Fibroblast of pulmonary artery (primary cell): ENCODE measurements around the gene CDK14.
A peak's percentile ranks its signal among the peaks of the same experiment; 100 is the strongest.

Experiments
- DNase-seq: peaks from one replicate; pipeline ENCODE4 v3.0.0-alpha.2; 2010; ENCODE audit warnings: low read depth
- H3K4me3 ChIP-seq: replicated peaks from 2 replicates; pipeline ENCODE4 v1.5.1; 2011; ENCODE audit warnings: low read depth, mild to moderate bottlenecking, control low read depth, low read length, moderate library complexity
- TF ChIP-seq, protein P1 (sequence below): IDR thresholded peaks from 2 replicates; pipeline ENCODE4 v1.5.1; 2011; ENCODE audit warnings: mild to moderate bottlenecking, control low read depth, low read length, inconsistent platforms; ENCODE audit errors: missing control alignments

CDK14 gene

GRCh38 chr7:91064052-91064451 is 467.9 kb downstream of the CDK14 start:
- DNase-seq, result no peak
- TF ChIP-seq, protein P1, sequence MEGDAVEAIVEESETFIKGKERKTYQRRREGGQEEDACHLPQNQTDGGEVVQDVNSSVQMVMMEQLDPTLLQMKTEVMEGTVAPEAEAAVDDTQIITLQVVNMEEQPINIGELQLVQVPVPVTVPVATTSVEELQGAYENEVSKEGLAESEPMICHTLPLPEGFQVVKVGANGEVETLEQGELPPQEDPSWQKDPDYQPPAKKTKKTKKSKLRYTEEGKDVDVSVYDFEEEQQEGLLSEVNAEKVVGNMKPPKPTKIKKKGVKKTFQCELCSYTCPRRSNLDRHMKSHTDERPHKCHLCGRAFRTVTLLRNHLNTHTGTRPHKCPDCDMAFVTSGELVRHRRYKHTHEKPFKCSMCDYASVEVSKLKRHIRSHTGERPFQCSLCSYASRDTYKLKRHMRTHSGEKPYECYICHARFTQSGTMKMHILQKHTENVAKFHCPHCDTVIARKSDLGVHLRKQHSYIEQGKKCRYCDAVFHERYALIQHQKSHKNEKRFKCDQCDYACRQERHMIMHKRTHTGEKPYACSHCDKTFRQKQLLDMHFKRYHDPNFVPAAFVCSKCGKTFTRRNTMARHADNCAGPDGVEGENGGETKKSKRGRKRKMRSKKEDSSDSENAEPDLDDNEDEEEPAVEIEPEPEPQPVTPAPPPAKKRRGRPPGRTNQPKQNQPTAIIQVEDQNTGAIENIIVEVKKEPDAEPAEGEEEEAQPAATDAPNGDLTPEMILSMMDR, result no peak
- H3K4me3 ChIP-seq, result no peak overlapping the region

DNA sequence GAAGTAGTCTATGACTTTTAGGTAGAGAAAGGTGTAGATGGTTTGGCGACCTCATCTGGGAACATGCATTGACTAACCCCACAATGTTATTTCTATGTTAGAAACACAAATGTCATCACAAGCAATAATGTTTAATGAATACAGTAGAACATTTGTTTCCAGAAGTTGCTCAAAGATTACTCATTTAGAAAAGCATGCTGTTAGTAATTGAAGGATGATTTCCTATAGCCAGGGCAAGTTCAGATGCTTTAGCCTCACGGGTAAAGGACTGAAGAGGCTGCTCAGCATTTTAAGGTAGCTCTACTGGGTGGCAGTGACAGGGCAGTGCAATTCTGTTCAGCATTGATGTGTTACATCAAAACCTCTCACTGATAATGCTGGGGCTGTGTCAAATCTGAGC is 468.8 kb downstream of the CDK14 start:
- DNase-seq, result no peak
- H3K4me3 ChIP-seq, result no peak overlapping the region

GRCh38 chr7:91066627-91067026 is 470.5 kb downstream of the CDK14 start:
- H3K4me3 ChIP-seq, result no peak overlapping the region
- no peak for DNase-seq
- TF ChIP-seq, protein P1, result no peak

More for the DNA sequence above, 468.8 kb downstream of the CDK14 start:
- TF ChIP-seq, protein P1, result no peak

DNA sequence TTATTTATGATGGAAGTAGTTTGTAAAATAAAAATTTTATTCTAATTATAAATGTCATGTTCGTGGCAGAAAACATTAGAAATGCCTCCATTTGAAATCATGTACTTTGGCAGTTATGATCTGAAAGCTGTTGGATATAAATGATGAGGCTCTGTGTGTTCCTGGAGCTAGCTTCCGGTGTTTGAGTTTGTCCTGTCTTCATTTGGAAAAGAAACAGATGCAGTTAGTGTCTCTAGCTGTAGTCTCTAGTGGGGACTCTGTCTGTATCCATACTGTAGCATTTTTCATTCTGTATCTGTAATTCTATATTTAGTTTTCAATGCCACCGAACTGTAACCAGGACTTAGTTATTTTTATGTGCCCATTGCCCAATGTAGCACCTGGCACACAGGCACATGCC is 471.1 kb downstream of the CDK14 start:
- TF ChIP-seq, protein P1, result no peak
- H3K4me3 ChIP-seq, result no peak overlapping the region
- DNase-seq, result no peak

DNA sequence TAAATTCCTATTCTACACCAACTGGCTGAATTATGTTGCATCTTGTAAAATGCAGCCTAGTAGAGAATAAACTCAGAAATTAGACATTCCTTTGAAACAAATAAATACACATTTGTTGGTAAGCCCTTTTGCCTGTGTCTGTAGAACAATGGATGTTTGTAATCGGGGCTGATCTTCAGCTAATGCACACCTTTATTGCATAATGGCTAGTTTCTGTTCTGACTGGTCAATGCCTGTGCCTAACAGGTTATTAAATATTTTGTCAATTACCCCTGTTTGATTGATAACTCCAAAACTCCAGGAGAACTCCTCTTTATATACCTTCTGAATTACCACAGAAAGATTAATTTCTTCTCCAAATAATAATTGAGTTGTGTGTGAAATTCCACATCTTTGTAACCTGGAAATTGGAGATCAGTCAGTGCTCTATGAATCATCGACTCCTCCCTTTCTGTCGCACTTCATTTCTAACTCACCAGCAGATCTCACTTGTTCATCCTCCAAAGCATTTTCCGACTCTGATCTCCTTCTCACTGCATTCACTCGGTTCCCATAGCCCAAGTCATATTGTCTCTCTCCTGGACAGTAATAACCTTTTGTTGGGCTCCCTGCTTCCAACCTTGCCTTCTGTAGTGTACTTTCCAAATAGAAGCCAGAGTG is 472.1 kb downstream of the CDK14 start:
- no peak overlapping the region for H3K4me3 ChIP-seq
- DNase-seq, result no peak
- TF ChIP-seq, protein P1, result no peak

- no peak for DNase-seq
- no peak overlapping the region for H3K4me3 ChIP-seq
- TF ChIP-seq, protein P1, result no peak
Measured at GRCh38 chr7:91069146-91069545, 473.0 kb downstream of the CDK14 start.

DNA sequence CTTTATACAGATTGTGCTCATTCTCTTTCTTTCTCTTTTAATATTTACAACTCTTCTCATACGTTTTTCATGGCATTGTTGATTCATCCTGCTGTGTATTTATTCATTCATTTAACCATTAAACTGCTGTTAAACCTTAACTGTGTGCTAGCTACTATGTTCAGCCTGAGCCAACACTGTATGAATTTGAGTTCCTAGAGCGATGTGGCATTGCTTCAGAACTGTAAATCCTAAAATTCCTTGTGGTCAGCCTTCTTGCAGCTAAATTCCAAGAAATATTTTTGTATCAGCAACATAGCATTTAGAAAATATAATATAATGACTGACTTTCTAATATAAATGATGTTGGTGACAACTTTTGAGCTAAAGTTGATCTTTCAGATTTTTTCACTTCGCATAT is 483.4 kb downstream of the CDK14 start:
- peak; percentile 36 for DNase-seq
- TF ChIP-seq, protein P1, result no peak
- no peak overlapping the region for H3K4me3 ChIP-seq
